Bone marrow (tissue), 2 donors: ENCODE measurements around the gene CD44.

ENCODE experiments used
- DNase-seq, 2 donors: peaks; one replicate each; lab custom pipeline; 2025; lab: John Stamatoyannopoulos, UW

The CD44 gene

DNA sequence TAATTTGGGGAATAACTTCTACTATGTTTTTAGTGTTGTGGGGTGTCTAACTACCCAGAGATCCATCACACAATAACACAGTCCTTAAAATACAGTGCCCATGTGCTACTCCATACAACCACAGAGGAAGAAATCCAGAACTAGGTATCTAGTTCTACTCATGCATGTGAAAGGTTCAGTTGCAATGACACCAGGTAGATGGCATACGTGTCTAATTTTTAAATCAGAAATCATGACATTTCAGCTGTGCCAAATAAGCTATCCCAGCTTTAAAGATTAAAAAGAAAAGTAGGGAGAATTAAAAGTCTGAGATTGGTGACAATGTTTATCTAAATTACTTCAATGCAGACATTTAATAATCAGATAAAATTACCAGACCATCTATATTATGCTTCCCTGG is 122.2 kb downstream of the CD44 start:
- DNase-seq = no peak

DNA sequence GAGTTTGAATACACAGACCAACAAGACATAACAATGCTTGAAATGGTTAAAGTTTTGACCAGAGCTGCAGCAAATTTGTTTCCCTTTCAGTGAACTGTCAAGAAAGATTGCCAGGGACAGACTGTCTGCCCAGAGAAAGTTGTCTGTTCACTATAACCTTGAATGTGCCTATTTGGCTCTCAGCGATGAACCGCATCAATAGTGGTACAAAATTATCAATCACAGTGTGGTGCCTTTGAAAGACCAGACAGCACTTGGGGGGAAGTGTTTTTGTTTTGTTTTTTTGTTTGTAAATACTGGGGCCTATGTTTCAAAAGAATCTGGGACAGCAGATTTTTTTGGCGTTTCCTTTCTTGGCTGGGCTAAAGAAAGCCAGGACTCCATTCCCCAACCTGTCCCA is 123.1 kb downstream of the CD44 start:
- DNase-seq = no peak

DNA sequence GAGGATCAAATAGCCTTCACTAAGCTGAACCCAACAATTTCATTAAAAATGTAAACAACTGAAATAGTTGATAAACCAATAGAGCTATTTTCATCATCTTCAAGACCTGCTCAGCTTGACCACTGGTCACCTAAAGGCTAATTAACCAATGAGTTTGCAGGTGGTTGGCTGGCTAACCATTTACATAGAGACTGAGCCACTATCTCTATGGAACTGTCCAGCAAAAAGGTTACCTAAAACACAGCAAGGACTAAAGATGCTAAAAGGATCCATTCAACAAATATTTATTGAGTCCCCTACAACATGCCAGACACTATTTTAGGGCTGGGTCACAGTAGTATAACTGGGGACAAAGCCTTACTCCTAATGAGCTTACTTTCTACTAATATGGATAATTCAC is 123.8 kb downstream of the CD44 start:
- DNase-seq = no peak

DNA sequence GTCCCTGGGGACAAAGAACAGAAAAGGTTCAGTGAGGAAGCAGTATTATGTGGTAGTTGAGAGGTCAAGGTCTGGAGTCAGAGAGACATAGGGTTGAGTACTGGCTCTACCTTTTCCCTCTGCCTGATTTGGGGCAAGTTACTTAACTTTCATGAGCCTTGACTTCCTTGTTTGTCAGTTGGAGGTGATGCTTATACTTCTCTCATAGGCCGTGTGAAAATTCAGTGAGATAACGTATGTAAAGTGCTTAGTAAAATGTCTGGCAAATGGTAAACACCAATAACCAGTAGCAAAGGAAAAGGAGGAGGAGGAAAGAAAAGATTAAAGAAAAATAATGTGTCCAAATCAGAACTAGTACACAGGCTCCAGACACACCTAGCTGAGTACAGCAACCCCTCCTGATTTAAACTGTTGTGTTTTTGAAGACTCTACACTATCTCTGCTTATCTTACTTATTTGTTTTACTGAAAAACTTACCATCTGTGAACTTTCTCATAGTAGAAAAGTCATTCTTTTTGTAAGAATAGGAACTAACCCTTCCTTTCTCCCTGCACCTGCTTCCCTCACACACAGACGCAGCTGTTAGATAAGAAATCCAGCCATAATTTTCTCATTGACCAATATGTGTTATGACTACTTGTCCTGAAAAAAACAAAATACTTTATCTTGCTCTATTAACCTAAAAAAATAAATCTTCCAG is 126.9 kb downstream of the CD44 start:
- peak in 1 of 2 donors; percentile 67 for DNase-seq

DNA sequence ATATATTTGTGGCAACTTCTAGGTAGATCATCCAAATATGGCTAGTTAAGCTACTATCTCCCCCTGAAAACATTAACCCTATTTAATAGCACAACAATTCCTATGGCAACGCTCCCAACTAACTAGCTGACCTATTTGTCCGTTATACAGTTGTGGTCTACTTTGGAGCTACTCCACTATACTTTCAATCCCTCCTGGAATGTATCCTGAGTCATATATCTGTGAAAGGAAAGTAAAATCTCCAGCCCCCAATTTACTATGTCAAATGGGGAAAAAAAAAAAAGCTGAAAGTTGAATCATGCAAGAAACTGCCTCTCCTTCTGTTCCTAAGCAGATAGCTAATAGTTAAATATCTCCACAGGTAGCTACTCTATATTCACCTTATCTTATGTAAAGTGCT is 128.5 kb downstream of the CD44 start:
- no peak for DNase-seq

DNA sequence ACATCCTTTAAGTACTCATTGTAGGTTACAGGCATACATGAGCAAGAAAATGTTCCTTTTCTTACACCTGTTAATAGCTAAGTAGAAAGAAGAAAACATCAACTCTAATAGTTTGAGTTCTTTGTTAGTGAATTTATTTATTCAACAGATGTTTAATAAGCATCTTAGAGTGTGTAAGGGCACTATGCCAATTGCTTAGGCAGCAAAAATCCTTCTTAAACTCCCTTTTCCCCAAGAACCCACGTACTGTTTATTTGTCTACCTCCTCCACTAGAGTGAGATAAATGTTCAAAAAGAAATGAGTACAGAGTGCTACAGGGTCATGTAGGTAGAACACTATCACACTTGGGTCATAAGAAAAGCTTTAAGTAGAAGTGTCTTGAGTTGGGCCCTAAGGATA is 131.4 kb downstream of the CD44 start:
- DNase-seq = no peak

DNA sequence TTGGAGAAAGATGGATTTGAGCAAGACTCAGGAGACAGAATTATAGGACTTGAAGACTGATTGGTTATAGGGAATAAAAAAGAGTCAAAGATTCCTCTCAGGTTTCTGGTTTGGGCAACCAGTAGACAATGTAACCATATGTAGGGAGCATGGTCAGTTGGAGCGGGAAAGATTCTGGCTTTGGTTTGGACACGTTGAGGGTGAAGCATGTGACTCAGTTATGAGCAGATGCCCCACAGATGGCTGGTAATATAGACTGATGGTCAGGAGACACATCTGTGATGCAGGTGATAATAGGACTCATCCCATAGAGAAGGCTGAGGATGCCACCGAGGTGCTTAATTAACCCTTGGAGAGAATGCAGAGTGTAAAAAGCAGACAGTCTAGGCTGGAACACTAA is 132.1 kb downstream of the CD44 start:
- DNase-seq = no peak

DNA sequence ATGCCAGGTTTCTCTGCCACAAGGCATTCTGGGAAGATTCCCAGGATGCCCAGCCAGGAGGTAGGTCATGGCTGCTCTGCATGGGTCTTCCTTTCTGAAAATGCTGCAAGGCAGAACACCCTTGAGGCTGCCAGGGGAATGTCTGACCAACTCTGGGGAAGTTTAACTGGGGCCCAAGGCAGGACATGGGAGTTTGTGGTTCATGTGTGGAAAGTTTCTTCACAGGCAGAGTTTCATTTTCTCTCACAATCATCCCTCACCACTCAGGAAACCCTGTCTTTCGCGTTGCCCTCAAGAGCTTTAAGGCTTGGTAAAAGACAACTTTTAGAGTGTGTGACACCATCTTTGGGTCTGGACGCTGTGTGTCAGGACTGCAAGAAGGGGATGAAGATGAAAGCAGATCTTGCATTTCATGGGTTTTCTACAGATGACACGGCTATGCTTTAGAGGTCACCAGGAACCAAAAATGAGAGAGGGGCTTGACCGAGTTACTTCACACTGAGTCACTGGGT is 133.5 kb downstream of the CD44 start:
- peak in 1 of 2 donors; percentile 17 for DNase-seq

DNA sequence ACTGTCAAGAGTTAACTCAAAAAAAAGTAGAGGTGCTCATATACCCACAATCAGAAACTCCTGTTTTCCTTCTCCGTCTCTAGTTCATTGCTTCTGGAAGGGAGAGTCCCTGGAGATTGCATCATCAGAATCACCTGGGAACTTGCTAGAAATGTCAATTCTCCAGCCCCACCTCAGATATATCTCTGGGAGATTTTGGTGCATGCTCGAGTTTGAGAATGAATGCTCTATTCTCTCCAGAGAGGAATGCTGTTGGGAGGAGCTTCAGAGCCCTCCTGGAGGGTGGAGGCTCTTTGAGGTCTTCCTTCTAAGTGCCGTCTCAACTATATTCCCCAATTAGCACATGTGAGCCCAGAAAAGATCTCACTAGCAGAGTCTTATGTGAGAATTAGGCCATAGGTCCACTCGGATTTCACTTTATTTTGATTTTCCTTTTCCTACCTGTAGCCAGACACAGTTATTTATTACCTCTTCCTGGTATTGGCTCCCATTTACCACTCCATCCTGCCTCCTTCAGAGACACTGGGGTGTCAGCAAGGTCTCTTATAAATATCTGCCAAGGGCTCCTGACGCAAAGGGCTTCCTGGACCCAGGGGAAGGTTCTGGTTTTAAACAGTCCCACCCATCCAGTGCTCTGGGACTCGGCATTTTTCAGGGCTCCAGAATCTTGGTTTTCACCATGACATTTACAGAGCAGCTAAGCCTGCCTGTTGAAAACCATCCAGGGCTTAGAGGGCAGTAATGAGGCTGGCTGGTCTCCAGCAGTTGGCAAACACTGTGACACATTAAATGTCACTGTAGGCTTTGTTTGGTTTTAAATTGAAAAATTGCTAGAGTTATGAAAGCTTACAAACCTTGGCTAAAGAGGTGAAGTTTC is 136.2 kb downstream of the CD44 start:
- DNase-seq = no peak

DNA sequence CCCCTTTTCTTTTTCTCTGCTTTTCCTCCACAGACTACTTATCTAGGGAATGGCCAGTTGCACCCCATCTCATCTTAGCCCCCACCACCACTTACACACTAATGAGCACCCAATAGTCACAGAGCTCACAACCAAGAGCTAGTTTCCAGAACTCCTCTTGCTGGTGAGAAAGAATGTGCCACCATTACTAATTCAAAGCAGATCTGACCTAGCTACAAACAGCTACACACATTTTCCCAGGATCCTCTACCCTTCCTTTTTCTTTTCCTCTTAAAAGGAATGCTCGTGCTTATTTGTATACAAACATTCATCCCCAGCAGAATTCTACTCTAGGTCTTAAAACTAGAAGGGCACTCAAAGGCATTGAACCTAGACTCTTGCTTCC is 136.8 kb downstream of the CD44 start:
- no peak for DNase-seq

DNA sequence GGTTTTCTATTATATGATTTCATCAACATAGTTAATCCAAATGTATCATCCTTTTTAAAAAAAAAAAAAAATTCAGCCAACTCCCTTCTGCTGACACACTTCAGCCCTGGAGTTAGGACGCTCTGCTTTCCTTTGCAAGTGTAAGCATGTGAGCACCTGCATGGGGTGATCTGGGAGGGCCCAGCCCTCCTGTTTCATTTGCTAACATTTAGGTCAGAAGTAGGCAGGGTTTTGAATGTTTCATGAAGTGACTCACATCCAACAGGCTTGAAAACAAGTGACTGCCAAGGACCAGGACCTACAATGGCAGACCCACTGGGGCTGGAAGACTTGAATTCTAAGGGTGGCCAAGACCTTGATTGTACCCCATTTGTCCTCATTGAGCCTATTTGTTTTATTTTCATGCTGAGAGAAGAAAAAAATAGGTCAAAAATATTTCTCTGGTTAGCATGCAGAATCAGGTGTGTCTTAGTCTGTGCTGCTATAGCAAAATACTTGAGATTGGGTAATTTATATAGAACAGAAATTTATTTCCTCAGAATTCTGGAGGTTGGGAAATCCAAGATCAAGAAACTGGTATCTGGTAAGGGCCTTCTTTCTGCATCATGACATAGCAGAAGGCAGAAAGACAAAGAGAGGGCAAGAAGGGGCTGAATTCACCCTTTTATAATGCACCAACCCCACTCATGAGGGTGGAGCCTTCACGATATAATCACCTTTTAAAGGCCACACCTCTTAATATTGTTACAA is 137.6 kb downstream of the CD44 start:
- DNase-seq = no peak

DNA sequence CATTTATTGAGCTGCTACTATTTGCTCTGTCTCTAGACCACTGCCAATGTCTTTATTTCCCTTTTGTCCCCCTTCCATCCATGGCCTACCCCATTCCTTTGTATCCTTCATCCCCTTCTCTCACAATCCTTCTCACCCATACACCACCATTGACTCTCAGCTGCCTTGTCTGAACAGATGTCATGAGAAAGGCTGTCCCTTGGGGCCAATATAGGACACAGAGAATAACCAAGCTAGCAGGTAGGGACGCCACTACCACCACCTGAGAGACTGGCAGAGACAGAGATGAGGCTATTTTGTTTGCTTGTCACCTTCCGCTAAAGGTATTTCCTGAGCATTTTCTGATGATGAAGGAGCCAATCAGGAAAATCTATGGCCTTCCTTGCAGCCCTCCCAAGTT is 138.9 kb downstream of the CD44 start:
- DNase-seq = no peak

DNA sequence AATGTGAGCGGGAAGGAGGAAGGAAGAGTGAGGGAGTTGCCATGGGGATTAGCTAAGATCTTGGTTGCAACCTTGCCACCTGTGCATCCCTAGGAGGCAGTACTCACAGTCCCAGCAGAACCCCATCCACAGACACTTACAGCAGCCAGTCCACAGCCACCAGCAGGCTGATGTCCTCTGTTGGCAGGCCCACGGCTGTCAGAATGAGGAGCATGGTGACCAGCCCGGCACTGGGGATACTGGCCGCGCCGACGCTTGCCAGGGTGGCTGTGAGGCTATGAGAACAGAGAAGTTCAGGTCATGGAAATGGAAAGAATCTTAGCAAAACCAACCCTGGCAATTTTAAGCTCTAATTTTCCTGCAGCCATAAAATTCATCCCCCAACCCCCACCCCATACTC is 141.8 kb downstream of the CD44 start:
- DNase-seq = no peak

DNA sequence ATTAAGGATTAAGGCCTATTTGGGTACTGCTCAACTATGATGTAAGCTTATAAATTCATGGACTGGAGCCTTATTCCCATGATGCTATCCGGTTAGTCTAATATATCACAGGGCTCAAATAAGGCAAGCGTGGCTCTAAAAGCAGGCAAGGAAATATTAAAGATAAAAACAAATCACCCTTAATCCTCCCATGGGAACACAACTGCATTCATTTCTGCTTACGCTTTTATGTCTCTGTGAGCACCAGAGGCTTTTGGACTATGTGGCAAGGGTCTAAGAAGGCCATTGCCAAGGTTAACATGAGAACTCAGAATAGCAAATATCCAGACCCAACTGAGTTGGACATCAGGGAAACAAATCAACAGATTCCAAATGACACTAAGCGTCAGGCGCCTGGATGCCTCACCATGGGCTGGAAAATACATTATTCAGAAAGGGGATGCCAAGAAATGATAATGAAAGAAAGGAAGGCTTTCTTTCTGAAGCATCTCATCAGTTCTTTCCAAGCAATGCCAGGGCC is 142.3 kb downstream of the CD44 start:
- DNase-seq = no peak
